Activated CD4-positive, CD25-positive, alpha-beta regulatory T cell treated with anti-CD3 and anti-CD28 coated beads, Interleukin-2, amount 50 U/mL, for 16 hours (primary cell): ENCODE results near the gene CCDC27.

ENCODE experiments used
- DNase-seq: peaks from one replicate; pipeline ENCODE4 v3.0.0-alpha.2; 2020; ENCODE audit warnings: low read depth, low spot score

Gene CCDC27

GRCh38 chr1:3752400-3752945, at the start of gene CCDC27:
CCDC27 (plus strand) TSS chr1:3752450; CDS start chr1:3752482, 32 bp downstream.
- DNase-seq = no peak

GRCh38 chr1:3702528-3702927, 49.7 kb upstream of the CCDC27 start:
- no peak for DNase-seq

DNA sequence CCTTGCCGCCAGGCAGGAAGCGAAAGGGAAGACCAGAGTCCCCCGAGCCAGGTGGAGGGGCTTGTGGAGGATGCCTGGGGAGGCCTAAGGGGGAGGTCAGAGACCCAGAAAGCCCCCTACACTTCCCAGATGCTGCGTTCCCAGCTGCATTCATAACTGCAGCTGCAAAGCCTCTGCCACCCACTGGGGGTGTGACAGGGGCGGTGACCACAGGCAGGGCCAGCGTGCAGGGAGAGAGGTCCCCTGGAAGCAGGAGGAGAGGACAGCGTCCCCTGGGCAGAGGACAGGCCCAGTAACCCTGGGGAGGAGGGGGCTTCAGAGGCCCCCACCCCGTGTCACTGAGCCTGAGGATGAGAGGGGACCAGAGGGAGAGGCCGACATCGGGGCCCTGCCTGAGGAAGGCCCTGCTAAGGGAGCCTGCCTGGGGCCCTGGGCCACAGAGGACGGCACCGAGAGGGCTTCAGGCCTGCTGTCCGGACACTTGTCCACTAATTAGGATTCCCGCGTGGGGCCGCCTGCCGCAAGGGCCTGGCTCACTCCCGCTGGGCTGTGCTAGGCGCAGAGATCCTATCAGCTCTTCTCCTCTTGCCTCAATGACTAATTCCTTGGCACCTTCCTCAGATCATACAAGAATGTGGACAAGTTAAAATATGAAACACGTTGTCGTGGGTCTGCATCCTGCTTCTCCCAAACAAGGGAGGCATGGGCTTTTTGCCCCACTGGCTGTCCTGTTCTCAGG, 49.1 kb upstream of the CCDC27 start:
- DNase-seq = no peak

- no peak for DNase-seq
Observed at GRCh38 chr1:3703786-3704371, 48.4 kb upstream of the CCDC27 start.

GRCh38 chr1:3705341-3705950, 46.8 kb upstream of the CCDC27 start:
- DNase-seq = no peak

DNA sequence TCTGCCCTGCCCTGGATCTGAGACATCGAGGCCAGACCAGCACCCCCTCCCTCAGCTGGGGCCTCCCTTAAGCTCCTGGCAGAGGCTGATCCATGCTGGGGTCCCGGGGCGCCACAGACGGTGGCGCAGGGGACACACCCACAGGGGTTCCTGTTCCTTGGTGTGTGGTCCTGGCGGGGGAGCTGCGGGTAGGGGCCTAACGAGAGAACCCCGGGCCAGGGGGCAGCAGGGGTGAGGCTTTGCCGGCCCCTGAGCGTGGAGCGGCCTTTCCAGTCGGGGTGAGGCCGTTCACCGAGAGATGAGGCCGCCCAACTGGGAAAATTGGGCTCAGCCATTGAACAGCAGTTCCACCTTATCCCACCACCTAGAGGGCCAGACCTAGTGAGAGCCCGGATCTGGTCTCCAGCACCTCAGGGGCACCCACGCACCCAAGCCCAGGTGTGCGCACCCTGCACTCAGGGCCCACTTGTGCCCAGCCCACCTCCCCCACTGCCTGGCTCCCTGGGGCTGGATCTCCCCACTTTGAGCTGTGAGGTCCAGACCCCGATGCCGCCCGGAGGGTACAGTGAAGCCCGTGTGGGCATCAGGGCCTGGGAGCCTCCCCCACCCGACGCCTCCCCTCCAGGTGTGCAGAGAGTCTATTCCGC, 45.5 kb upstream of the CCDC27 start:
- no peak for DNase-seq

- no peak for DNase-seq
Observed at GRCh38 chr1:3707298-3707938, 44.8 kb upstream of the CCDC27 start.

DNA sequence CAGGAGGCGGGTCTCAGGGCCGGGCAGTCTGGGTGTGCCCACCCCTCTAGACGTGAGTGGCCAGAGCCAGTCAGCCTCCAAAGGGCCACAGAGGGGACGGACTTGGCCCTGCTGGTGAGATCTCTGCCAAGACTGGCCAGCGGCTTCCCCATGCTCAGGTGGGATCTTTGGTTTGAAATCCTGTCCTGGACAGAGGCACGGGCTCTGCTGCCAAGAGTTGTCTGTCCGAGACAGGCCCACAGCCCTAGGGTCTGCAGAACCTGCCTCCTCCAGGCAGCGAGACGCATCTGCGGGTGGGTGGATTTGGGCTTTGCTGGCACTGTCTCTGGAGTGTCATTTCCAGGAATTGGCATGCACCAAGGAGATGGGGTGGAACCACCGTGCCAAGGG, 44.3 kb upstream of the CCDC27 start:
- no peak for DNase-seq

- DNase-seq = no peak
Observed at GRCh38 chr1:3708791-3709190, 43.5 kb upstream of the CCDC27 start.

DNA sequence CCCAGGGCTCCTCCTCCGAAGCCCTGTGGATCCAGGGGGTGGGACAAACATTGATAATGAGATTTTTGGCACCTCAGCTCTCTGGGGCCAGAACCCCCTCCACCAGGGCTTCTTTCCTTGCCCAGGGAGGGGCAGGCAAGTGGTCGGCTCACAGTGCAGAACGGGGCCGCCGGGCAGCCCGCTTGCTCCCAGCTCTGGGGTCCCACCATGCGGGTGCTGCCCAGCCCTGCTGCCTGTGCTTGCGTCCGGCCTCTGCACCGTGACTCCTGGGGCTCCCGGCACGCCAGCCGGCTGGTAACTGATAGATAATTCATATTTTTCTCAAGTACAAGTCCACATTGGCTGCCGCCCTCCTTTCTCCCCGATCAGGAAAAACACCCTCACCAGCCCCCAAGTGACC, 42.0 kb upstream of the CCDC27 start:
- DNase-seq = no peak

DNA sequence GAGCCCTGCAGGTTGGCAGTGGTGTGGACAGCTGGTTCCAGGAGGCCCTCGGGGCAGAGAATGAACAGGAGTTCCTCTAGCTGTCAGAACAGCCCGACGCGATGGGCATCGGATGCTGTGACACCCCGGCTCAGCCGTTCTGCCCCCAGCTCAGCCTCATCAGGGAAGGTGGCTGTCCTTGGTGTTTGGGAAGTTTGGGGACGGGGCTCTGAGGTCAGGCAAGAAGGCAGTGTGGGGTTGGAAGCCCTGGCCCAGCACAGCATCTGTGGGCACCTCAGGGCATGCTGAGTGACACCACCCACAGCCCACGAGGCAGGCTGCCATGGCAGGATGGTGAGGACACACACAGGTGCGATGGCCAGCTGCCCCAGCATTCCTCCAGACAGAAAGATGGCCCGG, 40.9 kb upstream of the CCDC27 start:
- no peak for DNase-seq

GRCh38 chr1:3711780-3712451, 40.3 kb upstream of the CCDC27 start:
- no peak for DNase-seq

DNA sequence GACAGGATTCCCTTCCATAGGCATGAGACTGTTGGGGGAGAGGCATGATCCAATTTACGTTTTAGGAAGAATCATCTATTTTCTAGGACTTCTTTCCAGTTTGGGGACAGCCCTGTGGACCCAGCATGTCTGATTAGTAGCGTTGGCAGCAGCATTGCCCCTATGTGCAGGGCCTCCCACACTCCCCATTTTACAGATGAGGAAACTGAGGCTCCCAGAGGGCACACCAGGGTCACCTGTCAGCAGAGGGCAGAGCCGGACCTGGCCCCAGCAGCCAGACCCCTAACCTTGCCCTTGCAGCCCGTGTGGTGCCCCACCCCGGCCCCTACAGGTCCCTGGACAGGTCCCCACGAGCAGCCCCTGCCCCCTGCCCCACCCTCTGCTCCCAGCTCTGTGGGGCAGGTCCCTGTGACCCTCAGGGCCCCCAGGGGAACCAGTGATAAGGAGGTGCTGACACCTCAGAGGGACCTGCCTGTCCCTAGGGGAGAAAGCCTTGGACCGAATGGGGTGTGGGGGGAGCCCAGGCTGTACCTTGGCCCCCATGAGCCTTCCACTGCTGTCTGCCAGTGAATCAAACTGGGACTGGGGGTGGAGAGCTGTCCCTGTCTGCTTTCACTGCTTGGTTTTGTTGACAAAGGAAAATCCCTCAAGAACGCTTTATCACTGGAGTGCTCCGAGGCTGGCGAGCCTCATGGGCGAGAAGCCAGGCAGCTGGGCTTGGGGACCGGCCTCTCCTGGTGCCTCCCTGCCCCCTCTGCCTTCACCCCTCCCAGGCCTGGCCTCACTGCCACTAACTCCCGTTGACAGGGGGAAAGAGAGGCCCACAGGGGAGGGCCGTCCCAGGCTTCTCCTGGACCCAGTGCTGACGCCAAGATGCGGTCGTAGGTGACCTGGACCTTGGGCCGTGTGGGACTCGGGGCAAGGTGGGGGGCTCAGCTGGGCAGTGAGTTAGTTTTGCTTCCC, 39.4 kb upstream of the CCDC27 start:
- no peak for DNase-seq

- DNase-seq = no peak
Observed at GRCh38 chr1:3713840-3714239, 38.4 kb upstream of the CCDC27 start.

- DNase-seq = no peak
Observed at GRCh38 chr1:3714284-3714741, 37.9 kb upstream of the CCDC27 start.

DNA sequence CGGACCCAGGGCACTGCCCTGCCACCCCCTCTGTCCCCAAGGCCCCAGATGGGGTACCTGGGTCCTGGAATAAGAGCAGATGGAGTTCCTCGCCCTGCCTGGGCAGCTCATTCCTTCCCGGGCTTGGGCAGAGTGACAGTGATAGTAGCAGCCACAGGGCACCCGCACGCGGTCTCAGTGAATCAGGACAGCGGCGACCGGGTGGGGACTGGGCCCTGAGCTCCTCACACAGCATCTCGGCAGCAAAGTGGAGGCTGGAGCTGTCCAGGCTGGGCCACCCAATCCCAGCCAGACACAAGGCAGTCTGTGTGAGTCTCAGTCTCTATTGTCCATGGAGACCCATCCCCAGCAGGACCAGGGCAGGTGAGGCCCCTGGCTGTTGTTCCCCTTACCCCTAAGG, 37.4 kb upstream of the CCDC27 start:
- DNase-seq = no peak

GRCh38 chr1:3716351-3716750, 35.9 kb upstream of the CCDC27 start:
- no peak for DNase-seq

- no peak for DNase-seq
Observed at GRCh38 chr1:3717041-3717714, 35.1 kb upstream of the CCDC27 start.
